ENCODE measurements around the gene MAJIN. TPM values are rescaled to one million over a fixed set of nuclear protein-coding genes. Genes with fewer than 3 reads are reported as not detected.

Gene MAJIN
- total and polyA plus RNA-seq, 10 of the 15 experiments (the other 5 are each of a cell fraction or from before 2014, with no cell fraction given) = 0.10 TPM; not detected in 9

GRCh38 chr11:64891215-64891848 lies 80.6 kb downstream of the MAJIN start (continued):
- TF ChIP-seq, protein P1, sequence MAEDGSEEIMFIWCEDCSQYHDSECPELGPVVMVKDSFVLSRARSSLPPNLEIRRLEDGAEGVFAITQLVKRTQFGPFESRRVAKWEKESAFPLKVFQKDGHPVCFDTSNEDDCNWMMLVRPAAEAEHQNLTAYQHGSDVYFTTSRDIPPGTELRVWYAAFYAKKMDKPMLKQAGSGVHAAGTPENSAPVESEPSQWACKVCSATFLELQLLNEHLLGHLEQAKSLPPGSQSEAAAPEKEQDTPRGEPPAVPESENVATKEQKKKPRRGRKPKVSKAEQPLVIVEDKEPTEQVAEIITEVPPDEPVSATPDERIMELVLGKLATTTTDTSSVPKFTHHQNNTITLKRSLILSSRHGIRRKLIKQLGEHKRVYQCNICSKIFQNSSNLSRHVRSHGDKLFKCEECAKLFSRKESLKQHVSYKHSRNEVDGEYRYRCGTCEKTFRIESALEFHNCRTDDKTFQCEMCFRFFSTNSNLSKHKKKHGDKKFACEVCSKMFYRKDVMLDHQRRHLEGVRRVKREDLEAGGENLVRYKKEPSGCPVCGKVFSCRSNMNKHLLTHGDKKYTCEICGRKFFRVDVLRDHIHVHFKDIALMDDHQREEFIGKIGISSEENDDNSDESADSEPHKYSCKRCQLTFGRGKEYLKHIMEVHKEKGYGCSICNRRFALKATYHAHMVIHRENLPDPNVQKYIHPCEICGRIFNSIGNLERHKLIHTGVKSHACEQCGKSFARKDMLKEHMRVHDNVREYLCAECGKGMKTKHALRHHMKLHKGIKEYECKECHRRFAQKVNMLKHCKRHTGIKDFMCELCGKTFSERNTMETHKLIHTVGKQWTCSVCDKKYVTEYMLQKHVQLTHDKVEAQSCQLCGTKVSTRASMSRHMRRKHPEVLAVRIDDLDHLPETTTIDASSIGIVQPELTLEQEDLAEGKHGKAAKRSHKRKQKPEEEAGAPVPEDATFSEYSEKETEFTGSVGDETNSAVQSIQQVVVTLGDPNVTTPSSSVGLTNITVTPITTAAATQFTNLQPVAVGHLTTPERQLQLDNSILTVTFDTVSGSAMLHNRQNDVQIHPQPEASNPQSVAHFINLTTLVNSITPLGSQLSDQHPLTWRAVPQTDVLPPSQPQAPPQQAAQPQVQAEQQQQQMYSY (CRISPR knock-in tag; IDR thresholded peaks at IDR 0.05) = no peak
- no peak for TF ChIP-seq GABPA (IDR thresholded peaks at IDR 0.05; ENCODE audit: low read depth)
- TF ChIP-seq NBN (IDR thresholded peaks at IDR 0.05) = no peak
- no peak for TF ChIP-seq ZBED1 (IDR thresholded peaks at IDR 0.05; ENCODE audit: borderline replicate concordance)
- no peak for TF ChIP-seq NFYA (IDR thresholded peaks at IDR 0.05; ENCODE audit: borderline replicate concordance, low read depth, low read length)
- no peak for TF ChIP-seq POLR2AphosphoS5 (IDR thresholded peaks at IDR 0.05; ENCODE audit: low read length)
- TF ChIP-seq NFYB (IDR thresholded peaks at IDR 0.05; ENCODE audit: insufficient read depth, low read depth, low read length) = no peak
- no peak for TF ChIP-seq CREB1 (IDR thresholded peaks at IDR 0.05; ENCODE audit: low read depth)
- no peak for TF ChIP-seq EZH2 (IDR thresholded peaks at IDR 0.05; ENCODE audit: borderline replicate concordance, control insufficient read depth, low read depth, low read length)
- no peak for TF ChIP-seq EP300 (IDR thresholded peaks at IDR 0.05; ENCODE audit: borderline replicate concordance in 1 of 2, control insufficient read depth in 1 of 2, low read depth in 2 of 2, low read length in 2 of 2)
- TF ChIP-seq RELB (IDR thresholded peaks at IDR 0.05; ENCODE audit: low read depth) = no peak
- no peak for TF ChIP-seq MEF2A (IDR thresholded peaks at IDR 0.05; ENCODE audit: insufficient read depth, low read depth, low read length)
- no peak for TF ChIP-seq RELA (IDR thresholded peaks at IDR 0.05; ENCODE audit: borderline replicate concordance, partially characterized antibody)
- no peak for TF ChIP-seq EED (IDR thresholded peaks at IDR 0.05; ENCODE audit: low read depth)
